ENCODE data around the gene TSPAN8.

DNA sequence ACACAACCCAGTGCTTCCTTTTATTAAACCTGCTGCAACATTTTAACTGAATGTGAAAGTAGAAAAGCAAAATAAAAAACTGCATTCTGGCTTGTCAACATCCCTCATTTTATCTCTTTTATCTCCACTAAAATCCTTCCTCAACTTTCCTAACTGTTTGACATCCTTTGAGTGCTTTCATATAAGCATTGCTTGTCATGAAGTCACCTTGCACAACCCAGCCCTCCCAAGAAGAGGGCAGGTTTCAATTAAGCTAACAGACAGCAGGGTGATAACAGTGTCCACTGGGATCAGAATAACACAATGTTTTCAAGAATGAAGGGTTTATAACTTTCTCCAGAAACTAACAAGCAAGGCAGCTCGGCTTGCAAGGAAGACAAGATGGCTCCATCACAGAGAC, 16.3 kb upstream of the TSPAN8 start:
- no peak for TF ChIP-seq ZNF565 (CRISPR knock-in tag; conservative IDR thresholded peaks at IDR 0.05; ENCODE audit: low read depth)
- no peak for TF ChIP-seq PPARA (CRISPR knock-in tag; IDR thresholded peaks at IDR 0.05; ENCODE audit: borderline replicate concordance)
